Renal cortical epithelial cell (primary cell): ENCODE measurements around the gene GGPS1. TPM values are rescaled to one million over a fixed set of nuclear protein-coding genes. Genes with fewer than 3 reads are reported as not detected.

Source experiments
- total RNA-seq: library from RNA; depleted of rRNA; stranded (reverse); fragments of >200 nt; gene quantifications from 2 replicates; pipeline ENCODE4 v1.2.3, GENCODE V29; 2014

Gene GGPS1
- total RNA-seq, 1 donor from 2014 or later = 48.0 TPM

Other genes with a start within 250 kb of the GGPS1 start
- gene TOMM20, start 199.7 kb upstream of the GGPS1 start, total RNA-seq = 90.5 and 98.9 TPM in 2 replicates
- 46.0 and 62.0 TPM in 2 replicates for gene RBM34, start 167.3 kb upstream of the GGPS1 start, total RNA-seq
- 17.9 and 59.3 TPM in 2 replicates for gene ARID4B, start 391 bp upstream of the GGPS1 start, total RNA-seq
- gene TBCE, start 38.9 kb downstream of the GGPS1 start, total RNA-seq = 28.7 and 30.4 TPM in 2 replicates
- gene B3GALNT2, start 175.9 kb downstream of the GGPS1 start, total RNA-seq = 44.3 and 52.3 TPM in 2 replicates